OCI-LY7 (cell line): ENCODE measurements around the gene SKA2. TPM values are rescaled to one million over a fixed set of nuclear protein-coding genes. Genes with fewer than 3 reads are reported as not detected.

Experiments used
- BruUV-seq: library from RNA; stranded (reverse); fragments of 400-500 nt; replicated peaks from 2 replicates; lab custom pipeline; 2021; lab: Mats Ljungman, UMichigan
- CTCF ChIA-PET: fragments of 300-600 bp; sonication (Branson Sonifier 250); formaldehyde crosslinking; loops from one replicate; lab custom pipeline; 2022; ENCODE audit warnings: antibody characterized with exemption; ENCODE audit not compliant: unreplicated experiment; lab: Charles Lee
- POLR2A ChIA-PET: fragments of 300-600 bp; sonication (Branson Sonifier 250); formaldehyde crosslinking; loops from one replicate; lab custom pipeline; 2022; ENCODE audit warnings: antibody characterized with exemption; lab: Charles Lee
- DNase-seq: peaks from one replicate; pipeline ENCODE4 v3.0.0-alpha.2; 2015; ENCODE audit warnings: low spot score
- H2AFZ ChIP-seq: fragments of 200-600 bp; sonication (generic), shearing (Covaris generic); 2 replicates; pipeline ENCODE4 v1.6.1; 2014; ENCODE audit warnings: mild to moderate bottlenecking, antibody characterized with exemption, low read length, moderate library complexity
- H3K27ac ChIP-seq: fragments of 200-600 bp; sonication (generic); 2 replicates; pipeline ENCODE4 v1.5.1; 2014; ENCODE audit warnings: mixed run types, low read depth, mild to moderate bottlenecking, moderate library complexity, low read length, inconsistent platforms; ENCODE audit not compliant: poor library complexity, severe bottlenecking
- H3K36me3 ChIP-seq: fragments of 200-600 bp; sonication (generic); 2 replicates; pipeline ENCODE4 v1.6.1; 2014; ENCODE audit warnings: mild to moderate bottlenecking, antibody characterized with exemption, low read length, moderate library complexity, mixed read lengths; ENCODE audit not compliant: insufficient read depth
- H3K4me1 ChIP-seq: fragments of 200-600 bp; sonication (generic); 2 replicates; pipeline ENCODE4 v1.5.1; 2014; ENCODE audit warnings: mild to moderate bottlenecking, low read length; ENCODE audit not compliant: insufficient read depth, poor library complexity, severe bottlenecking
- H3K4me2 ChIP-seq: fragments of 200-600 bp; sonication (generic); 2 replicates; pipeline ENCODE4 v1.6.1; 2014; ENCODE audit warnings: mild to moderate bottlenecking, low read length
- H3K4me3 ChIP-seq: fragments of 200-600 bp; sonication (generic); 2 replicates; pipeline ENCODE4 v1.5.1; 2014; ENCODE audit warnings: mild to moderate bottlenecking, low read depth, low read length; ENCODE audit not compliant: poor library complexity, severe bottlenecking
- H3K79me2 ChIP-seq: fragments of 200-600 bp; sonication (generic); 2 replicates; pipeline ENCODE4 v1.6.1; 2016; ENCODE audit warnings: low read depth, mild to moderate bottlenecking, low read length, moderate library complexity, mixed read lengths; ENCODE audit not compliant: insufficient read depth
- H3K9me2 ChIP-seq: fragments of 200-600 bp; sonication (generic); 2 replicates; pipeline ENCODE4 v1.6.1; 2016; ENCODE audit warnings: mild to moderate bottlenecking, low read length, mixed read lengths; ENCODE audit not compliant: insufficient read depth
- H3K9me3 ChIP-seq: fragments of 200-600 bp; sonication (generic); 2 replicates; pipeline ENCODE4 v1.6.1; 2014; ENCODE audit warnings: mild to moderate bottlenecking, mixed run types, low read length, mixed read lengths
- H4K20me1 ChIP-seq: fragments of 200-600 bp; sonication (generic); 2 replicates; pipeline ENCODE4 v1.6.1; 2014; ENCODE audit warnings: mild to moderate bottlenecking, antibody characterized with exemption, low read length, moderate library complexity, mixed read lengths; ENCODE audit not compliant: insufficient read depth
- EZH2phosphoT487 ChIP-seq: fragments of 200-600 bp; sonication (generic); IDR thresholded peaks from 2 replicates; pipeline ENCODE4 v1.6.1; 2018; ENCODE audit warnings: low read depth, borderline replicate concordance, mild to moderate bottlenecking, mixed run types, antibody characterized with exemption, low read length, moderate library complexity, mixed read lengths
- intact Hi-C: fragments of 100-400 bp; cut with micrococcal nuclease; formaldehyde crosslinking; loops from one replicate; pipeline ENCODE4 v1.10.0; 2022; ENCODE audit not compliant: unreplicated experiment
- total RNA-seq, 2 experiments: library from RNA; depleted of rRNA in 1 of 2; stranded (reverse); fragments of >200 nt in 1 of 2; shearing (Covaris generic) in 1 of 2; gene quantifications; 2 replicates each; pipeline ENCODE4 v1.2.3, GENCODE V29; 2014 to 2022
- TF ChIP-seq, protein P1 (sequence below): fragments of 200-600 bp; sonication (generic); conservative IDR thresholded peaks from 2 replicates; pipeline ENCODE4 v1.5.1; 2014; ENCODE audit warnings: mild to moderate bottlenecking, antibody characterized with exemption, low read length, moderate library complexity, mixed read lengths

The SKA2 gene
- total RNA-seq, 2 experiments from 2014 or later = 82.5 to 106 TPM

GRCh38 chr17:59105852-59106462 is 49.0 kb downstream of the SKA2 start:
- DNase-seq = peak; percentile 50
- TF ChIP-seq, protein P1, sequence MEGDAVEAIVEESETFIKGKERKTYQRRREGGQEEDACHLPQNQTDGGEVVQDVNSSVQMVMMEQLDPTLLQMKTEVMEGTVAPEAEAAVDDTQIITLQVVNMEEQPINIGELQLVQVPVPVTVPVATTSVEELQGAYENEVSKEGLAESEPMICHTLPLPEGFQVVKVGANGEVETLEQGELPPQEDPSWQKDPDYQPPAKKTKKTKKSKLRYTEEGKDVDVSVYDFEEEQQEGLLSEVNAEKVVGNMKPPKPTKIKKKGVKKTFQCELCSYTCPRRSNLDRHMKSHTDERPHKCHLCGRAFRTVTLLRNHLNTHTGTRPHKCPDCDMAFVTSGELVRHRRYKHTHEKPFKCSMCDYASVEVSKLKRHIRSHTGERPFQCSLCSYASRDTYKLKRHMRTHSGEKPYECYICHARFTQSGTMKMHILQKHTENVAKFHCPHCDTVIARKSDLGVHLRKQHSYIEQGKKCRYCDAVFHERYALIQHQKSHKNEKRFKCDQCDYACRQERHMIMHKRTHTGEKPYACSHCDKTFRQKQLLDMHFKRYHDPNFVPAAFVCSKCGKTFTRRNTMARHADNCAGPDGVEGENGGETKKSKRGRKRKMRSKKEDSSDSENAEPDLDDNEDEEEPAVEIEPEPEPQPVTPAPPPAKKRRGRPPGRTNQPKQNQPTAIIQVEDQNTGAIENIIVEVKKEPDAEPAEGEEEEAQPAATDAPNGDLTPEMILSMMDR = no peak
- no peak for TF ChIP-seq EZH2phosphoT487
- Histone ChIP-seq H3K4me1 (peaks cover 30% of the 10 kb centered on the region), H4K20me1 (peaks cover 15% of the 10 kb centered on the region; the same call in 1 of the 2 replicates), H3K4me2 (peak overlapping the region; percentile 92), H3K27ac (peak overlapping the region; percentile 77), H3K79me2 (peaks cover 65% of the 10 kb centered on the region), H3K9me3 (no peaks in the 10 kb centered on the region), H3K36me3 (peaks cover 52% of the 10 kb centered on the region), H3K9me2 (no peaks in the 10 kb centered on the region), H2AFZ (peak overlapping the region; percentile 80), H3K4me3 (peak overlapping the region; percentile 91)
- intact Hi-C loops = loop anchor here (1.0 kb wide), 1 partner anchor 49 kb away; the partner anchor contains the start of genes PRR11 and SKA2
- ChIA-PET POLR2A (interaction anchor here (0.8 to 1.3 kb wide), 2 partner anchors 11 to 64 kb away, joined by 3 to 8 read pairs; no protein-coding TSS in a partner anchor), CTCF (interaction anchor here (0.5 kb wide), 1 partner anchor 14 kb away, joined by 3 read pairs; no protein-coding TSS in a partner anchor)
- no TSS peak for BruUV-seq

- Histone ChIP-seq H2AFZ (no peak overlapping the region), H3K4me2 (no peak overlapping the region), H3K4me1 (peaks cover 16% of the 10 kb centered on the region), H3K9me3 (peaks cover 11% of the 10 kb centered on the region; the same call in 1 of the 2 replicates), H3K9me2 (no peaks in the 10 kb centered on the region), H3K4me3 (no peak overlapping the region), H3K27ac (no peak overlapping the region), H4K20me1 (peaks cover 15% of the 10 kb centered on the region; the same call in 1 of the 2 replicates), H3K79me2 (peaks cover 79% of the 10 kb centered on the region), H3K36me3 (peaks cover 69% of the 10 kb centered on the region)
- ChIA-PET POLR2A (no interaction called here), CTCF (no interaction called here)
- BruUV-seq = no TSS peak
- DNase-seq = no peak
- no peak for TF ChIP-seq EZH2phosphoT487
- TF ChIP-seq, protein P1 = no peak
- intact Hi-C loops = no loop called here
Measured at GRCh38 chr17:59101178-59101577, 53.8 kb downstream of the SKA2 start.

DNA sequence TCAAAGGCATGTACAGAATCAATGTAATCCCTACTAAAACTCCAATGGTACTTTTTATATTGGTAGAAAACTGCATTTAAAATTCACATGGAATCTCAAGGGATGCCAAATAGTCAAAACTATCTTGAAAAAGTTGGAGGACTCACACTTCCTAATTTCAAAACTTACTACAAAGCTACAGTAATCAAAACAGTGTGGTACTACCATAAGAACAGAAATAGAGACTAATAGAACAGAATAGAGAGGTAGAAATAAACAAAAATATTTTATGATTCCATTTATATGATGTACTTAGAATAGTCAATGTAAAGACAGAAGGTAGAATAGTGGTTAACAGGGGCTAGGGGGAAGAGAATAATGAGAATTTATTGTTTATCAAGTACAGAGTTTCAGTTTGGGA is 57.1 kb downstream of the SKA2 start:
- H3K9me2 ChIP-seq = no peaks in the 10 kb centered on the region
- no TSS peak for BruUV-seq
- H3K4me3 ChIP-seq = no peak overlapping the region
- no peaks in the 10 kb centered on the region for H3K4me1 ChIP-seq
- no peak overlapping the region for H2AFZ ChIP-seq
- H3K27ac ChIP-seq = no peak overlapping the region
- ChIA-PET POLR2A (interaction anchor here (0.7 kb wide), 1 partner anchor 12 kb away, joined by 3 read pairs; no protein-coding TSS in a partner anchor), CTCF (no interaction called here)
- no peak for DNase-seq
- peaks cover 4% of the 10 kb centered on the region; the same call in 1 of the 2 replicates for H4K20me1 ChIP-seq
- H3K79me2 ChIP-seq = peaks cover 81% of the 10 kb centered on the region
- peaks cover 70% of the 10 kb centered on the region for H3K36me3 ChIP-seq
- H3K9me3 ChIP-seq = peaks cover 11% of the 10 kb centered on the region; the same call in 1 of the 2 replicates
- TF ChIP-seq, protein P1 = no peak
- TF ChIP-seq EZH2phosphoT487 = no peak
- no peak overlapping the region for H3K4me2 ChIP-seq
- intact Hi-C loops = no loop called here
